ENCODE measurements around the gene RNF212. TPM values are rescaled to one million over a fixed set of nuclear protein-coding genes. Genes with fewer than 3 reads are reported as not detected.

Gene RNF212
- total and polyA plus RNA-seq, 8 donors, result 1.3 to 4.8 (median 2.6) TPM; not detected in 4

DNA sequence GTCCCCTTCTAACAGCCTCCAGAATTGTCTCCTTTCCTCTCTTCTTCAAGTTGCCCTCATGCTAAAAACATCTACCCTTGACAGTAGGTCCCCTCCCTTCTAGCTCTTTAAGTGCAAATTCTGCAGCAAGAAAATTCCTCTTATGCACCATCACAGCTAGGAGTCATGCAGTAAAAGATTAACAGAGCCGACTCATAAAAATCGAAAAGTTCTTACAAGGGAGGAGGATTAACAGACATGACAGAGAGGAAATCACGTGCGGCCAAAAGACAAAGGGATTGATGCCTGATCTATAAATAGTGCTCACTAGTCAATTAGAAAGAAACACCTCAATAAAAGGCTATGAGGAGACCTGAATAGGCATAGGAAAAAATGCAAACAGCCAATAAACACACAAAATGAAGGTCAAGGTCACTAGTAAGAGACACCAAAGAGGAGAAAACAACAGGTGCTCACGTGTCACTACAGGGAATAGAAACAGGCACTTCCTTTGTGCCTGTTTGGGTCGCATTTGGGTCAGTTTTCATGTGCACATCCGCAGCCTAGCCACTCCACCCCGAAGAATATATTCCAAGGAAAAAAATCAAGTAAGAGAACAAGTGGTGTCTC is 3.4 kb downstream of the RNF212 start:
- no peak for DNase-seq
- 55 to 70% (median 68%) methylated on average over 8 of the region's 8 CpGs for WGBS, 5 donors
- Histone ChIP-seq H3K36me3 (no peaks in the 10 kb centered on the region), H3K9me3 (no peaks in the 10 kb centered on the region), H3K4me3 (no peak overlapping the region), H3K4me1 (peaks cover 0 to 8% (median 5%) of the 10 kb centered on the region in 4 donors), H3K27ac (no peak overlapping the region), H3K27me3 (peaks cover 0 to 65% (median 21%) of the 10 kb centered on the region in 3 donors)
- TF ChIP-seq CTCF (IDR thresholded peaks at IDR 0.05) (no peak), EP300 (IDR thresholded peaks at IDR 0.05) (no peak), POLR2A (IDR thresholded peaks at IDR 0.05) (no peak), POLR2AphosphoS5 (IDR thresholded peaks at IDR 0.05) (no peak)
- intact Hi-C loops (cut with DNase I; ENCODE audit: low total_unique reads), result no loop called here

DNA sequence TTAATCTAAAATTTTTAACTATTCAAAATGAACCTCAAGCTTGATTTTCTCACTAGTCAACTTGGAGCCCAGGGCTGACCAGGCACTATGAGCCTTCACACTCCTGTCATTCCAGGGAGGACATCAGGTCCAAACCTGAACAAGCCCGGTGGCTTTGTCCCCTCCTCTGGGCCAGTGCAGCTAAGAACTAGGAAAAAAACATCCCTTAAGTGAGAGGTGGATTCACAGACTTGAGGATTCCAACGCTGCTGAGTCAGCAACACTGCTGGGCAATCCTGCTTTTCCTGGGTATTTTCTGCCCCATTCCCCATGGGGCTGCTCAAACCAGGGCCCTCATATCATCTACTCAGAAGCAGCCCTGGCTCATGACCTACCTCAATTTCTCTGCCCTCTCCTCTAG is 4.0 kb downstream of the RNF212 start:
- Histone ChIP-seq H3K4me3 (no peak overlapping the region), H3K27ac (no peak overlapping the region), H3K4me1 (peaks cover 0 to 8% (median 5%) of the 10 kb centered on the region in 4 donors), H3K9me3 (no peaks in the 10 kb centered on the region), H3K36me3 (no peaks in the 10 kb centered on the region), H3K27me3 (peaks cover 0 to 59% (median 21%) of the 10 kb centered on the region in 3 donors)
- TF ChIP-seq EP300 (IDR thresholded peaks at IDR 0.05), result no peak
- TF ChIP-seq CTCF (IDR thresholded peaks at IDR 0.05), result no peak
- intact Hi-C loops (cut with DNase I; ENCODE audit: low total_unique reads), result no loop called here
- no peak for DNase-seq
- WGBS, 5 donors, result 56 to 87% (median 78%) methylated on average over 2 of the region's 2 CpGs

GRCh38 chr4:1105662-1106061 is 7.7 kb downstream of the RNF212 start:
- H3K4me1 ChIP-seq, result no peaks in the 10 kb centered on the region
- intact Hi-C loops (cut with DNase I; ENCODE audit: low total_unique reads), result no loop called here
- peaks cover 0 to 22% (median 0%) of the 10 kb centered on the region in 3 donors for H3K27me3 ChIP-seq
- H3K36me3 ChIP-seq, result no peaks in the 10 kb centered on the region
- H3K4me3 ChIP-seq, result no peak overlapping the region
- H3K9me3 ChIP-seq, result no peaks in the 10 kb centered on the region
- DNase-seq, result no peak
- WGBS, 5 donors, result 75 to 86% (median 79%) methylated on average over 8 to 10 of the region's 10 CpGs
- no peak overlapping the region for H3K27ac ChIP-seq
- TF ChIP-seq POLR2AphosphoS5 (IDR thresholded peaks at IDR 0.05) (no peak), POLR2A (IDR thresholded peaks at IDR 0.05) (no peak), CTCF (IDR thresholded peaks at IDR 0.05) (no peak), EP300 (IDR thresholded peaks at IDR 0.05) (no peak)

DNA sequence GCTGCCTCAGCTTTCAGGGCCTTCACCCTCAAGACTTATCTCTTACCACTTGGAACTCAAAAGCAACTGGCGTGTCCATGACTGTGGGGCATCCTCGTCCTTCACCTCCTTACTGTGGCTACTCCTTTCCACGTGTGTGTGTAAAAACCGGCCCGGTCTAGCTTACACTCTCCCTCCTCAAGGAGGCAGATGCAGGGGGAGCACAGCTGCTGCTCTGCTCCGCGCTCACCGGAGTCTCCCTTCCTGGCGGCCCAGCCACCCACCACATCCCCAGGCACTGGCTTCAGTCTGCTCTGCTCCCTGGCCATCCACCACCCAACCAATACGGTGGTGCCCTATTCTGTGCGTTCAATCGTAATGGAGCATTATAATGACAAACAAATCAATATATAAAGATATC is 8.3 kb downstream of the RNF212 start:
- intact Hi-C loops (cut with DNase I; ENCODE audit: low total_unique reads), result no loop called here
- Histone ChIP-seq H3K4me1 (no peaks in the 10 kb centered on the region), H3K4me3 (no peak overlapping the region), H3K27ac (no peak overlapping the region), H3K9me3 (no peaks in the 10 kb centered on the region), H3K36me3 (no peaks in the 10 kb centered on the region), H3K27me3 (peaks cover 0 to 18% (median 0%) of the 10 kb centered on the region in 3 donors)
- DNase-seq, result no peak
- TF ChIP-seq POLR2AphosphoS5 (IDR thresholded peaks at IDR 0.05) (no peak), EP300 (IDR thresholded peaks at IDR 0.05) (no peak)
- 71 to 83% (median 74%) methylated on average over 12 of the region's 12 CpGs for WGBS, 5 donors

DNA sequence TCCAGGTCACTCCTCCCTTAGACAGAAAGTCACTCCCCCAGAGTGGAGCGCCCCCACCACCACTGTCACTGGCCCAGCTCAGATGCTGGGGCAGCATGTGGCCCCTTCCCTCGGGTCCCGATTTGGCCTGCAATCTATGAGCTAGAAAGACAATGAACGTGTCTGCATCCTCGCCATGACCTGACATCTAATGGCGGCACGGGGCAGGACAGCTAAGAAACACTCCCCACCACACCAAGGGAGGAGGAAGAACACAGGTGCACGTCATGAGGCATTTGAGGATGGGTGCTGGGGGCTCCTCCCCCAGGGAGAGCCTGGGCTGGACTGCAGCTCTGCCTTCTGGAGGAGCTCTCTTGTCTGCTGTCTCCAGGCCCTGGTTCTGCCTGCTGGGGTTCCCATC is 8.7 kb downstream of the RNF212 start:
- TF ChIP-seq POLR2A (IDR thresholded peaks at IDR 0.05), result no peak
- TF ChIP-seq POLR2AphosphoS5 (IDR thresholded peaks at IDR 0.05), result no peak
- no peak for TF ChIP-seq CTCF (IDR thresholded peaks at IDR 0.05)
- no peak for TF ChIP-seq EP300 (IDR thresholded peaks at IDR 0.05)
- no peak overlapping the region for H3K27ac ChIP-seq
- H3K36me3 ChIP-seq, result no peaks in the 10 kb centered on the region
- no peak for DNase-seq
- WGBS, 5 donors, result 87 to 91% (median 88%) methylated on average over 7 to 8 of the region's 8 CpGs
- H3K27me3 ChIP-seq, result peaks cover 0 to 13% (median 0%) of the 10 kb centered on the region in 3 donors
- H3K9me3 ChIP-seq, result no peaks in the 10 kb centered on the region
- intact Hi-C loops (cut with DNase I; ENCODE audit: low total_unique reads), result no loop called here
- no peaks in the 10 kb centered on the region for H3K4me1 ChIP-seq
- no peak overlapping the region for H3K4me3 ChIP-seq

All from stomach (tissue), 9 donors.